ENCODE results near the gene SMARCC1.

Gene SMARCC1

DNA sequence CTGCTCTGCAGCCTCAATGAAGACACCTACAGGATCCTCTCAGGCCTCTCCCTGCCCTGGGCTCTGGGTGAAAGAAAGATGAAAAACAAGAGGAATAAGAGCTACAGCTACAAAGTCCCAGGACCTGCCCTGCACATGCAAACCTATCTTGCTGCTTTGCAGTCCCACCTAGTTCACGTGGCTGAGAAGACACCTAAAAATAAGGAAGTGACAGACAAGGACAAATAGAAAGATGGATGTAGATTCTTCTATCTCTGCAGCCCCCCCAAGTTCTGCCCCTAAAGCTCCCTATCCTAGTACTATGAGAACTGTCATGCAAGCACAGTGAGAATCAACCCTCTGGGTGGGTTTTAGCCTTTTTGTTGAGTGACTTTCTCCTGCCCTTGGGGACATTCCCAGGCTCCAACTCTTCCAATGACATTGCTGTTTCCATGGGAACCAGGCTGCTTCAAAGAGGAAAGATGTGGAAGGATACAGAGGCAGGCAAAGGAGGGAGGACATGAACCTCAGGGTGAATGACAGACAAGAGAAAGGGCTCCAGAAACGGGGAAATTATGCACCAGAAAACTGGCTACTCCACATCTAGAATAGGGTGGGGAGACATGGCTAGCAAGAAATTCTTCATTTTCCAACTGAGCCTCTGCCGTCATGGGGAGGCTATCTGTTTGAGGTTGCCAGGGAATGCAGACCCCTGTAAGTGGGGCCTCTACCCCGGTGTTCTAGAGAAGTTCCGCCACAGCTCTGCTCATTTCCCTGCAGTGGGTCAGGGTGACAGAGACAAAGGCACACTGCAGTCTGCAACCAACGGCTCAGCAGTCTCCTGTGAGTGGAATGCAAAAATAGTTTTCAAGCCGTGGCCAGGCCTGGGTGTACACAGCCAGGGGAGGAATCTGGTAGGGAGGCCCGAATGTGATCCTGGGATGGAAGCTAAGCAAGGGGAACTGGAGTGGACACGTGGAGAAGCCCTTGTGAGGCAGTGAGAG lies 208.2 kb downstream of the SMARCC1 start:
- no peak overlapping the region for H3K27ac ChIP-seq
- TF ChIP-seq, protein P1, sequence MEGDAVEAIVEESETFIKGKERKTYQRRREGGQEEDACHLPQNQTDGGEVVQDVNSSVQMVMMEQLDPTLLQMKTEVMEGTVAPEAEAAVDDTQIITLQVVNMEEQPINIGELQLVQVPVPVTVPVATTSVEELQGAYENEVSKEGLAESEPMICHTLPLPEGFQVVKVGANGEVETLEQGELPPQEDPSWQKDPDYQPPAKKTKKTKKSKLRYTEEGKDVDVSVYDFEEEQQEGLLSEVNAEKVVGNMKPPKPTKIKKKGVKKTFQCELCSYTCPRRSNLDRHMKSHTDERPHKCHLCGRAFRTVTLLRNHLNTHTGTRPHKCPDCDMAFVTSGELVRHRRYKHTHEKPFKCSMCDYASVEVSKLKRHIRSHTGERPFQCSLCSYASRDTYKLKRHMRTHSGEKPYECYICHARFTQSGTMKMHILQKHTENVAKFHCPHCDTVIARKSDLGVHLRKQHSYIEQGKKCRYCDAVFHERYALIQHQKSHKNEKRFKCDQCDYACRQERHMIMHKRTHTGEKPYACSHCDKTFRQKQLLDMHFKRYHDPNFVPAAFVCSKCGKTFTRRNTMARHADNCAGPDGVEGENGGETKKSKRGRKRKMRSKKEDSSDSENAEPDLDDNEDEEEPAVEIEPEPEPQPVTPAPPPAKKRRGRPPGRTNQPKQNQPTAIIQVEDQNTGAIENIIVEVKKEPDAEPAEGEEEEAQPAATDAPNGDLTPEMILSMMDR (conservative IDR thresholded peaks at IDR 0.05) = no peak

DNA sequence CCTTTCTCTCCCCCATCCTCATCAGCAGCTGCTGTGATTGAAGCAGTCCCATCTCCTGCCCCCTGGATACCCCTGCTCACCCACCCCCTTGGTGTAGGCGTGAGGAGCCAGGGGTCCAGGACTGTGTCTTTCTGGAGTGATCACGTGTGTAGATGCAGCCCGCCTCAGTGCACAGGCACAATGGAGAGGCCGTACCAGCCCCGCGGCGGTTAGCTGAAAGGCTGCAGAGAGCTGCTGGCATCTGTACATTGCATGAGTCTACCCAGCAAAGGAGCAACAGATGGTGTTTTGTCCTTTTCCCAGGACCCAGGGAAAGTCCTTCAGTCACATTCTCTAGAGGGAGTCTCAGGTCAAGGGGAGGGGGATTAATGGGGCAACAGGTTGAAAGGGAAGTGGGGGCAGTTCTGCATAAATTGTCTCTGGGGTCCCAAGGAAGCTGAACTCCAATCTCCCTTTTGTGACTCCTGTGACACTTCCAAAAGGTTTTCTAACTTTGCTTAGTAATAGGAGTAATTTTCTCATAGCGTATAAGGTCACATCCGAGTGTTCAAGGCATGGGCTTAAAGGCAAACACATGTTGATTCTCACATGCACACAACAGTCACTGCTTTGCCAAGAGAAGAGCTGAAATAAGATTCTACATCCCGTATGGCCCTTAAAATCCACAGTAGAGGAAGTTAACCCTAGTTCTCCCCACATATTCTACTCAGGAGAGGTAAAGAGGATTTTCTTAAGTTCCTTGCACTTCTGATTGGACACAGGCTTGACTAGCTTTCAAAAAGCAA lies 210.1 kb downstream of the SMARCC1 start:
- no peak overlapping the region for H3K27ac ChIP-seq
- TF ChIP-seq, protein P1 (conservative IDR thresholded peaks at IDR 0.05) = no peak

DNA sequence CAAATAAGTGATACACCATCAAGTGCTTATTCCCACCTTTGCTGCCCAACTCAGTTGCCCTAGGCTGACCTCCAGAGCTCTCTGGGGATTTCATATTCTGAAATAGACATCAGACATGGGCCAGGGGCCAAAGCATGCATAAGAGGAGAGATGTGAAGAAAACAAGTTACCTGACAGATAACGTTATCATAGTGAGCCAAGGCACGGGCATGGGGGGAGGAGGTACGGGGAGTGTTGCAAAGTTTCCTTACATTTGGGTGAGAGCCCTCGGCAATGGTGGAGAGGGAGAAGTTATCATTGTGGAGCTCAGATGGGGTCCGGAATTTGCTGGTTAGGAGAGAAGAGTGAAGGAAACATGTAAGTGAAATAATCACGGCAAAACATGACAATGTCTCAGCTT lies 212.8 kb downstream of the SMARCC1 start:
- TF ChIP-seq, protein P1 (conservative IDR thresholded peaks at IDR 0.05) = no peak
- H3K27ac ChIP-seq = no peak overlapping the region

DNA sequence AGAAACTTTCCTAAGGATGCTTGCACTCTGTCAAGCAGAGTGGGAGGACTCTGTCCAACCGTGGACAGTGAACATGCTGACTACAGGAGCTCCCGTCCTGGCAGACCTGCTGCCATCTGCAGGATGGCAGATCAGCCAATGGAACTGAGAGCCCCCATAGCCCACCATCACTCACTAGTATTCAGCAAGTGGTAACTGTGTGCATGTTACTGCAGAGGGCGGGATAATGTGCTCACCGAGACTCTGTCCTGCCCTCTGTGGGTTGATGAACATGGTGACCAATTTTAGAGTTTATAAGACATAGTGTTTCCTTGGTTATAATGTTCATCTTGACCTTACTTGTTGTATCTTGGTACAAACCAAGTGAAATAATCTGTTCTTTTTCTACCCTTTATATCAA lies 214.5 kb downstream of the SMARCC1 start:
- no peak overlapping the region for H3K27ac ChIP-seq
- TF ChIP-seq, protein P1 (conservative IDR thresholded peaks at IDR 0.05) = no peak

DNA sequence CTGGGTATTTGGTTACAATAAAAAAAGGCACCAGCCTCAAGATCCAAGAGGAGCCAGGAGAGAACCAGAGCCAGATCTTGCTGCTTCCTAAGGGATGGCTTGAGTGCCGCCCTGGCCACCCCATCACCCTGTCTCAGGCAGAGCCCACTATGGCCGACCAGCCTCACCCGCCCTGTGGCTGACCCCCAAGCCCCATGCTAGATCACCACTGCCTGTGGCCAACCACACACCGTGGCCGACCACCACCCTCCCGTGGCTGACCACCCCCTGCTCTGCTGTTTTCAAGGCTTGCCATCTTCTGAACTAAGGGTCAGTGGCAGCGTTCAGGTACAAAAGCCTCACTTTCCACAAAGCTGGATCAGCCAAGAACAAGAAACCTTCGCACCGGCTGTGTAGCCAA lies 215.0 kb downstream of the SMARCC1 start:
- TF ChIP-seq, protein P1 (conservative IDR thresholded peaks at IDR 0.05) = no peak
- H3K27ac ChIP-seq = no peak overlapping the region

DNA sequence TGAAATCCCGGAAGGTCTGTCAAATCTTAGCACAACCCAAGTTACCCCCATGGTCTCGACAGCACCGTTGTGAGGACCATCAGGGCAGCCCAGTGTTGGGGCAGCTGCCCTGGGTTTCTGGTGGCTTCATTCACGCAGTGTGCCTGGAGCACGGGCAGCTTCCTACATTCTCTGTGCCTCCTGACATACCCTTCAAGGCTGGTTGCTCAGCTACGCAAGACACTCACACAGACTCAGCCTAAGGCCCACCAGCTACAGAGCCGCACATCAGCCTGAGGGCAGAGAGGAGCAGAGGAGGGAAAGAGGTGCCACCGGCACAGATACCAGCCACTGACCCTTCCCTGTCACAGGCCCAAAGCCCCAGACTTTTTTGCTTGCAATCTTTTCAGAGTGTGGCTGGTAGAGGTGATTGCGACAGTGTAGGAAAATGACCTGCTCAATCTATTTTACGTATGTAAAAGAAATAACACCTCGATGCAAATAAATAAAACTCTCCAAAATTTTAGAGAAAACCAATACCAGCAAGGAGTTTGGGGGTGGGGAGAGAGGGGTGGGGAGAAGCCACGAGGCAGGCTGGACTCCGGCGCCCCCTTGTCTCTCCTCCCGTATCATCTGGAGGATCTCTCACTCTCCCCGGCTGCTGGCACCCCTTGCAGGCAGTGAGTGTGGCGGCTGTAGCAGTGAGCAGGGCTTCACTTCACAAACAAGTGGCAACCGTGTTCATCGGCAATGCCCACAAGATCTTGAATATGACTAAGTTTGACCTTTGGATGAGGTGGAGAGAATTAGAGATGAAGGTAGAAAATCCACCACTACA lies 215.8 kb downstream of the SMARCC1 start:
- H3K27ac ChIP-seq = no peak overlapping the region
- TF ChIP-seq, protein P1 (conservative IDR thresholded peaks at IDR 0.05) = no peak

Data from VCaP (cell line).